HG03108 (cell line): Measurements from ENCODE around the gene SS18L1.
"Not testable (repeated sequence)": the region's sequence is repeated elsewhere in the genome, so short reads cannot be mapped to it uniquely, and the experiment has no call there.

Experiments
- ATAC-seq: cut with Tn5 transposase; IDR thresholded peaks from one replicate; pipeline ENCODE4 v1.9.1; 2021; ENCODE audit warnings: moderate library complexity; ENCODE audit not compliant: unreplicated experiment

Gene SS18L1

GRCh38 chr20:62136283-62137091 is 7.1 kb upstream of the SS18L1 start:
- ATAC-seq = no peak

GRCh38 chr20:62137092-62137384 is 6.5 kb upstream of the SS18L1 start:
- ATAC-seq = no peak

DNA sequence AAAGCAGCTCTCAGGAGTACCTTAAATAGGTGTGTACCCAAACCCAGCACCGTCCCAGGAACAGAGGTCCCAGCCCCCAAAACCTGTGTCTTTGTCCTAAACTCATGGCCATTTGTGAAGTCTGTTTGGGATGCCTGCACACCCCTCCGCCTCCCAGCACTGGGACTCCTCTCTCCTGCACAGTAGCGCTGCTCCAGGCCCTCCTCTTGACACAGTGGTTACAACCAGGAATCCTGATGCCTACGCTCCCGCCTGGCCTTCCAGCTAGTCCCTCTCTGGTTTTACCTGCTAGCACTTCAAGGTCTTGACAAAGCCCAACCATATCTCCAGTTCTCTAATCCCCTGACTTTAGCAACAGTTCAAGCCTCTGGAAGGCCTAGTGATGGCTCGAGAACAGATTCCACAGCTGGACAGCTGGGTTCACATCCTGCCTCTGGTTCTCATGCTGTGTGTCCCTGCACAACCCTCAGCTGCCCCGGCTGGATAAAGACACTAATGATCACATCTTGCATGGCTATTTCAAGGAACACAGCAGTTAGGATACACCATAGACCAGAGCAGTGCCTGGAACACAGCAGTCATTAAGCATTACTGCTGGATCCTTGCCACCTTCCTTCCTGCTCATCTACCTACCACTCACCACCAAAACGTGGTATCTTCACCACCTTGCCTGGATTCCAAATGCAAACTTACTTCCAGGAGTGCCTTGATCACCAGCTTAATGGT is 5.9 kb upstream of the SS18L1 start:
- ATAC-seq = no peak

DNA sequence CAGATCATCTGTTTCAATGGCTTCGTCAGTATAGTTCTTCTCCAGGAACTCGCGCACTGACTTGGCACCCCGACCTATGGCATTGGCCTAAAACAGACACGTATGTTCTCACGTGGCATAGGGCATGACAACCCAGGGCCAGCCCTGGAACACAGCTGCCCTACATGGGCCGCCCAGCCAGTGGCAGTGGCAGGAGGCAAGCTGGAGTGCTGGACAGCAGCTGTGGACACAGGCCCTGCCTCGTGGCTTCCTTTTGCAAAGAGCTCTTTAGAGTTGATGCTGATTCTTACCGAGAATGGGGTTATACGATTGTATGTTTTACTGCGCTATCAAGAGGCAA is 5.4 kb upstream of the SS18L1 start:
- ATAC-seq = no peak

DNA sequence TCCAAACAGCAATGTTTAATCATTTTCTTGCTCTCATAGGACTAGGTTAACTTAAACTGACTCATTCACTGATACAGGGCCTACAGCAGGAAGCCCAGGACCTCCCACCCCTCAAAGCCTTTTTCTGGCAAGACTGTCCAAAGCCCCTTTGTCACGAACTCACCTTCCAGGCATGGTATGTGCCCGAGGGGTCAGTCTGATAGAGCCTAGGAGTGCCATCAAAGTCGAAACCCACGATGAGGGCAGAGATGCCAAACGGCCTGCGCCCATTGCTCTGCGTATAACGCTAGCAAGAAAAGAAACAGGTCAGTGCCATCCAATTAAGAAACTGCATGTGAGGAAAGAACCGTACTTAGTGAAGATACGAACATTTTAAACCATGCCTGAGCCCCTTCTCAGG is 4.7 kb upstream of the SS18L1 start:
- ATAC-seq = no peak

DNA sequence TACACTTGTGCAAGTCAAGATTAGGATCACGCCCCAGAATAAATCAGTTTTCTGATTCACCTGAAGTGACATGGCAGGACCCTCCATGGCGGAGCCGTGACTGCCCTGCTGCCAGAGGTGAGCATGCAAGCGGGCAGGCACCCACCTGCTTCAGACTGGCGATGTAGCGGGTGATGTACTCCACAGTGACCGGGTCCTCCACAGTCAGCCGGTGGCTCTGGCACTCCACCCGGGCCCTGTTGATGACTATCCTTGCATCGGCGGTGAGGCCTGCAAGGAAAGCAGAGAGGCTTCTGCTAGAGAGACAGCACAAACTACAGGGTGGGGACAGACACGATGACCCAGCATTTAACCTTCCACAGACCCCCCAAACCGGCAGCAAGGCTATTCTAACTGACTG is 3.9 kb upstream of the SS18L1 start:
- no peak for ATAC-seq

- no peak for ATAC-seq
These were observed 2.5 kb upstream of the SS18L1 start for GRCh38 chr20:62141043-62141396.

DNA sequence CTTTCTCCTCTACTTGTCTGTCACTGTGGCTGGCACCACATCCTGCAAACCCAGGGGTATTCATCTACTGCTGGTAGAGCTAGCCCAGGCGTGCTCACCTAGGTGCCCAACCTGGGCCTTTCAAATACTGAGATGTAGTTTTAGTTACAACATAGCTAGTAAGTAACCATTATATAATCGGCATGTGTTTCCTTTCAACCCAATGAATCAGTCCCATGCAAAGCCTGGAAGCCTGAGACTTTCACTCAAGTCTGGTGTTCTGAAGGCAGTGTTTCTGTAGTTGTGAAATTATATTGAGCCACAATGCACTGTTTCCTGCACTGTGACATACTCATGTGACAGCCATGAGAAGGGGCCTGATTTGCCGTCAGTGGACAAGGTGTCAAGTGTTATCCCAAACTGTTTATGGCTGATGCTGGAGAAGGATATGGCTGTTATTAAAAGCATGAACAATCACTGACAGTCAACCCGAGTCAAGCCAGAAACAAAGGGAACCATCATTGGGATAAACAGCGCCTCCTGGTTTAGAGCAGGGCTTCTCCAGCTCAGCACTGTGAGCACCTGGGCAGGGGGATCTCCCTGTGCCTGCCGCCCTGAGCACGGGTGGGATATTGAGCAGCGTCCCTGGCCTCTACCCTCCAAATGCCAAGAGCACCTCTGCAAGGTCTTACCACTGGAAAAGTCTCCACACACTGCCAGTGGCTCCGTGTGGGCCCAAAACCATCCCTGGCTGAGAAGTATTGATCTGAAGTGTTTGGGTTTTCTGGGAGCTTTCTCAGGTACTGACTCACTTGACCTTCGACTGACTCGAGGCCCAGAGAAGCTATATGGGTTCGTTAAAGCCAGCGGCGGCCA is 1.9 kb upstream of the SS18L1 start:
- no peak for ATAC-seq

- peak; percentile 15 for ATAC-seq
These were observed 1.1 kb upstream of the SS18L1 start for GRCh38 chr20:62142252-62143080.

DNA sequence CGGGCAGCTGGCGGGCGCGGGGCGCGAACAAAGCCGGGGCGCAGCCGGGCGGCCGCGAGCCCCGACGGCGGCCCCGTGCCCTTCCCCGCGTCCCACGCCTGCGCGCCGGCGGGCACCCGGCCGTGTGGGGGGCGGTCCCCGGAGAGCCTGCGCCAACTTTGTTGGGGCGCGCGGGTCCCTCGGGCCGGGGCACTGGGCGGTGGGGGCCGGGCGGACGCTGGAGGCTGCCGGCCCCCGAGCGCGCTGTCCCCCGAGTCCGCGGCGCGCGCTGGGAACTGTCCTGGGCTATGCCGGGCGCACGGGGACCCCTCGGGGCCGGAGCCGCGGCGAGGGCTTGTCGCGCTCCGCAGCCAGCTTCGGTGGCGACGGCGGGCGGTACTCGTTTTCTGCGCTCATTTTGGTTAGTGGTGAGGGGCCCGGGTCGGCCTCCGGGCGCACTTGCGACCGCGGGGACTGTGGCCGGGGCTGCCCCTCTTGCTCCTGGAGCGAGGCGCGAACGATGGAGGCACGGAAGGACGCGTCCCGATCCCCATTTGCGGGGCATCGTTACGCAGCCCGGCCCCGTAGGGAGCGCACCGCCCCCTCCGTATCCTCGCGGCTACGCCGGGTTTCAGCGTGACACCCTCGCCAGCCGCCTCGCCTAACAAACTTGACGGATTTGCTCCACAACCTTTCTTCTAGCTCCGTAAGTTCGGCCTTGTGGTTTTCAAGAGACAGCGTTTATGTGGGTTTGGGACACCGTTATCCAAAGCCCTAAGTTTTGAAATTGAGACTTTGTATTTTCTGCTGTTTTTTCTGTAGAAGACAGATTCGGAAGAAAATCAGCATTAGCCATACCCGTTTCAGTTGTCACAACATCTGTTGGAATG is 622 bp downstream of the SS18L1 start:
- ATAC-seq = peak; percentile 9

DNA sequence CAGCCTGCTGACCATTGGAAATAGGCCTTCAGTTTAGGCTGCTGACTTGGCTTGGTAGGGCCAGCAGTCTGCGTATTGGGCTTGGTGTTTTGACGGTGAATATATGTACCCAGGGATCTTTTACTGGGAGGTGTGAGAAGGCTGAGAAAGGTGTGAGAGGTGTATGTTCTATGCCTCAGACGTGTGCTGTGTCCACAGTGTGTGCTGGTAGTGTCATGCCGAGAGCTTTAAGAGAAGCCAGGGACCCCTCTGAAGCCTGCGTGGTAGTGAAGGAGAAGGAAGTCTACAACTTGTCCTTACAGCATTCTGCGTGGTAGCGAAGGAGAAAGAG is 2.1 kb downstream of the SS18L1 start:
- no peak for ATAC-seq

DNA sequence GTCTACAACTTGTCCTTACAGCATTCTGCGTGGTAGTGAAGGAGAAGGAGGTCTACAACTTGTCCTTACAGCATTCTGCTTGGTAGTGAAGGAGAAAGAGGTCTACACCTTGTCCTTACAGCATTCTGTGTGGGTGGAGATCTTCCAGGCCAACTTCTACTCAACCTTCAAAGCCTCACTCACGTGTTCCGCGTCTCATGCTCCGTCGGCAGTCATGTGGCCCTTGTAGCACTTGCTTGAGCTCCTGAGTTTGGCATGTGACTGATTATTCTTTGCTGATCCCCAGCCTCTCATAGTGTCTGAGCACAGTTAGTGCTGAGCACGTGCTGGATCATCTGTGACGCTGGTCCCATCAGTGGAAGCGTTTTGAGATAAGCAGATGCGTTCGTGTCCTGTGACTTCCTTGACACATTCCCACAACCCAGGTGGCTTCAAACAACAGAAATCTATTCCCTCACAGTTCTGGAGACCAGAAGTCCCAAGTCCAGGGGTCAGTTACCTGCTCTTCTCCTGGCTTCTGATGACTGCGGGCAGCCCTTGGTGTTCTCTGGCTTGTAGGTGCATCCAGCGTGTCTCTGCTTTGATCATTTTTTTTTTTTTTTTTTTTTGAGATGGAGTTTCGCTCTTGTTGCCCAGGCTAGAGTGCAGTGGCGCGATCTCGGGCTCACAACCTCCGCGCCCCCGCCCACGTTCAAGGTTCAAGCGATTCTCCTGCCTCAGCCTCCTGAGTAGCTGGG is 2.6 kb downstream of the SS18L1 start:
- ATAC-seq = no peak

DNA sequence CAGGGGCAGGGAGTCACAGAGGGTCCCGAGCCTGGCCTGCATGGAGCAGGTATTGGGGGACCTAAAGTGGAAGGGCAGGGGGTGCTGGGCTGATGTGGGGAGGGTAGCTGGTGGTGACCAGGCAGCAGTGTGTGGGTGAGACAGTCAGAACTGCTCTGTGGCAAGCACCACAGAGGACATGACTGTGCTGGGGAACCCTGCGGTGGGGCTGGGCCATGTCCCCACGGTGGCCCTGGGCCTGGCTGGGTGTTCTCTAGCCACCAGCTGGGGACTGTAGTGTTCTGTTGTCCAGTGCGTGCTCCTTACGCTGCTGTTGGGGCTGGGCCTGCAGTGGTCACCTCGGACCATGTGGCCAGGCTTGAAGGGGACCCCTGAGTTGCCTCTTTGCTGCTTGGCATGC is 3.6 kb downstream of the SS18L1 start:
- ATAC-seq = no peak

GRCh38 chr20:62147528-62147927 is 4.0 kb downstream of the SS18L1 start:
- no peak for ATAC-seq

- not testable (repeated sequence) for ATAC-seq
These were observed 4.8 kb downstream of the SS18L1 start for GRCh38 chr20:62148383-62148782.

DNA sequence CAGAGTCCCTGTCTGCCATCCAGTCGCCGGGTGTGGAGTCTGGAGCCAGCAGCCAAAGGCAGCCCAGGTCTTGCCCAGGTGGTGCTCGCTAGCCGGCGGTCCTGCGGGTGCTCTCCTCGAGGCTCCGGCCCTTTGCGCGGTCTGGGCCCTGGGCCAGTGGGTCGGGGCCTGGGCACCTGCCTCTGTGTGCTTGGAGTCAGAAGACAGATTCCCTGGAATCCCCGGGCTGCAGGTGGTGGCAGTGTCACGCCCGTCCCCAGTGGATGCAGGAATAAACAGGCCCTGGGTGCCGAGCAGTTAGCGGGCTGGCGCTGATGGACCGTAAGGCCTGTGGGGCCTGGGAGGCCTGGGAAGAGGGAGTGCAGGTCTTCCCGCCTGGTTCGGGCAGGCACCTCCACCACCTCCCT is 5.3 kb downstream of the SS18L1 start:
- no peak for ATAC-seq

- no peak for ATAC-seq
These were observed 6.2 kb downstream of the SS18L1 start for GRCh38 chr20:62149532-62150309.

GRCh38 chr20:62150310-62150575 is 6.7 kb downstream of the SS18L1 start:
- no peak for ATAC-seq

GRCh38 chr20:62151225-62151624 is 7.7 kb downstream of the SS18L1 start:
- no peak for ATAC-seq
